Stimulated activated CD4-positive, alpha-beta T cell treated with anti-CD3 and anti-CD28 coated beads, Interleukin-15, amount 100 ng/mL, for 1 hour (primary cell): ENCODE data around the gene ZSWIM4.

Experiments
- DNase-seq, 2 donors: peaks; one replicate each; pipeline ENCODE4 v3.0.0-alpha.2; 2020; ENCODE audit warnings: low read depth in 1 of 2, low spot score in 1 of 2

The ZSWIM4 gene

DNA sequence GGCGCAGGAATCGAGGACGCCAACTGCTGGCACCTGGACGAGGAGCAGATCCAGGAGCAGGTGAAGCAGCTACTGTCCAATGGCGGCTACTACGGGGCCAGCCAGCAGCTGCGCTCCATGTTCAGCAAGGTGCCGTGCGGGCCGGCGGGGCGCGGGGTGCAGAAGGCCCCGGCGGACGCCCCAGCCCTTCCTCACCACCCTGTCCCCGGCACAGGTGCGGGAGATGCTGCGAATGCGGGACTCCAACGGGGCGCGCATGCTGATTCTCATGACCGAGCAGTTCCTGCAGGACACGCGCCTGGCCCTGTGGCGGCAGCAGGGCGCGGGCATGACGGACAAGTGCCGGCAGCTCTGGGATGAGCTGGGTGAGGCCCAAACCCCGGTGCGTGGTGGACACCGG is 13.6 kb downstream of the ZSWIM4 start:
- DNase-seq: no peak

DNA sequence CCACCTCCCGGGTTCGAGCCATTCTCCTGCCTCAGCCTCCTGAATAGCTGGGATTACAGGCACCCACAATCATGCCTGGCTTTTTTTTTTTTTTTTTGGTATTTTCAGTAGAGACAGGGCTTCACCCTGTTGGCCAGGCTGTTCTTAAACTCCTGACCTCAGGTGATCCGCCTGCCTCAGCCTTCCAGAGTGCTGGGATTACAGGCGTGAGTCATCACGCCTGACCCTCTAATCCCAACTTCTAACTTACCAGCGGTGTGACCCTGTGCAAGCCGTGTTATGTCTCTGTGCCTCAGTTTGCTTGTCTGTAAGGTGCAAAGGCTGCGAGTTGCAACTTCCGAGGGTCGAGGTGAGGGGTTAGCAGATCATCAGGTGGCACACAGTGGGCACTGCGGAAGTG is 17.3 kb downstream of the ZSWIM4 start:
- no peak for DNase-seq

DNA sequence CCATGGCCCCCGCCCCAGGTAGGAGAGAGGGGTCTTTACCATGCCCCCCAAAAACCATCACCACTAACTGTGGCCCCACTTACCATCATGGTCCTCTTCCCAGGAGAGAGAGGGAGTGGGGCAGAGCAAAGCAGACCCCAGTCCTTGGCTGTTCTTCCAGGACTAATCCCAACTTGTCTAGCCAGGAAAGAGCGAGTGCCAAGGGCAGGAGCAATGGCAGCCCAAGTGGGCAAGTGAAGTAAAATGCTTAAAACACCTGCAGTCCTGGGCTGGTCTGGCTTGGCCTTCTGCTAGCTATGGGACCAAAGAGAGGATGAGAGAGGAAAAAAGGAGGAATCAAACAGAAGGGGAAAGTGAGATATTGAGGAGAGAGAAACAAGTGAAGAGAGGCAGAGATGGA is 17.9 kb downstream of the ZSWIM4 start:
- no peak for DNase-seq

DNA sequence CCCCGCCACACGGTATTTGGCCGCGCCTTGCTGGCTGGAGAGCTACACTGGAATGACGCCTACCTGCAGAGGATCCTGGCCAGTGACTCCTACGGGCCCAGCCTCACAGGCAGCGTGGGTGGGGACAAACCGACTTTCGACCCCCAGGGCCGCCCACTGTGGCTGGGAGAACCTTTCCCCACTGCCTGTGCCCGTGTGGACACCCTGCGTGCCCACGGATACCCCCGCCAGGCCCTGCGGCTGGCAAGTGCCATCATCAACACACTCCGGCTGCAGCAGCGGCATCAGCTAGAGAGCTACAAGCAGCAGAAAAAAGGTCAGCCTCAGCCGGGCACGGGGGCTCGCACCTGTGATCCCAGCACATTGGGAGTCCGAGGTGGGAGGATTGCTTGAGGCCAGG is 19.3 kb downstream of the ZSWIM4 start:
- no peak for DNase-seq

DNA sequence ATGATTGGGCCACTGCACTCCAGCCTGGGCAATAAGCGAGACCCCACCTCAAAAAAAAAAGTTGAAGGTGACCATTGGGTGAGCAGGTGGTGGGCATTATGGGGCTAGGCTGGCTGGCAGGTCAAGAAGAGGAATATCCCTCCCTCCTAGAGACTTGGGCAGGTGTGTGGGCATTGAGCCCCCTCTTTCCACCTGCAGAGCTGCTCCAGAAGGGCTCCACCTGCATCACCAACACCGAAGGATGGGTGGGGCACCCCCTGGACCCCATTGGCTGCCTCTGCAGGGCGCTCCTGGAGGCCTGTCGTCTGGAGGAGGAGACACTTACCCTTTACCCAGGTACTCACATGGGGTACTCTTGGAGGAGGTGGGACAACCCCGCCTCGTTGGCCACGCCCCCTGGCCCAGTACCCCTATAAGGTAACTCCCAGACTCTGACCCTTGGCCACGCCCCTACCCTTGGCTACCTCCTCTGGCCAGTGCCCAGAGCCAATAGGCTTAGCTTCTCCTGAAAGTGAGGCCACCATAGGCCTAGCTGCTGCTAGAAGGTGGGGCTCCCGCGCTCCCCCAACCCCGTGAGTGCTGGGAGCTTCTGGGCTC is 21.9 kb downstream of the ZSWIM4 start:
- DNase-seq: no peak

DNA sequence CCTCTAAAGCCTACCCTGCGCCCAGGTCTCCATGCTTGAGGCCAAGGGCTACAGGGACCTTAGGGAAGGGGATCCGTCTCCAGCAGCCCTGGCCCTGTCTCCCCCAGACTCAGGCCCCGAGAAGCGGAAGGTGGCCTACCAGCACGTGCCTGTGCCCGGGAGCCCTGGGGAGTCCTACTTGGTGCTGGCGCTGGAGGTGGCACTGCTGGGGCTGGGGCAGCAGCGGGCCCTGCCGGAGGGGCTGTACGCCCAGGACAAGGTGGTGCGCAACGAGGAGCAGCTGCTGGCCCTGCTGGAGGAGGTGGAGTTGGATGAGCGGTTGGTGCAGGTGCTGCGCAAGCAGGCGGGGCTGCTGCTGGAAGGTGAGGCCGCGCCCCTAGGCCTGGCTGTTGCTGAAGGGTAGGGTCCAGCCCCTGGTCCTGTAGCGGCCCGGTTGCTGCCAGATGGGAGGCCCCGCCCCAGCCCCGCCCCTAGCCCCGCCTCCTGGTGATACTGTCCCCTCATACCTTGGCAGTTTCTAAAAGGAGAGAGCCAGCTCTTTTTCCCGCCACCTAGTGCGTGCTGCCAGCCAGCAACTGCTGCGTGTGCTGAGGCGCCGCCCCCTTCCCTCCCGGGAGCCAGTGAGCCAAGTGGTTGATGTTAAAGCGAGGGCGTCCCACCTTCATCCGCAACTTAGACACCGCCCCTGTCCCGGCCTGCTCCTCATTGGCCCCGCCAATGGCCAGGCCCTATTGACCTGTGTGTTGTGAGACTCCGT is 22.6 kb downstream of the ZSWIM4 start:
- DNase-seq: no peak

DNA sequence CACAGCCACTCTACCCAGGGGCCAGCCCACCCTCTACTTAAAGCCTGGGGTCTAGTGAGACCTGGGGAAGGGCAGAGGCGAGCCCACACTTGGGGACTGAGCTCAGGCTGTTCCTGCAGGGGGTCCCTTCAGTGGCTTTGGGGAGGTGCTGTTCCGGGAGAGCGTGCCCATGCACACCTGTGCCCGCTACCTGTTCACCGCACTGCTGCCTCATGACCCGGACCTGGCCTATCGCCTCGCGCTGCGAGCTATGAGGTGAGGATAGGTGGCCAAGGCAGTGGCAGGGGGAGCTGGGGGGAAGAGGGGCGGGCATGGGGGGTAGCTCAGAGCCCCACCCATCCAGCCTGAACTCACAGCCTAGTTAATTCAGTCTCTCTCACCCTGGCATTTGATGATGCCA is 24.0 kb downstream of the ZSWIM4 start:
- no peak for DNase-seq

DNA sequence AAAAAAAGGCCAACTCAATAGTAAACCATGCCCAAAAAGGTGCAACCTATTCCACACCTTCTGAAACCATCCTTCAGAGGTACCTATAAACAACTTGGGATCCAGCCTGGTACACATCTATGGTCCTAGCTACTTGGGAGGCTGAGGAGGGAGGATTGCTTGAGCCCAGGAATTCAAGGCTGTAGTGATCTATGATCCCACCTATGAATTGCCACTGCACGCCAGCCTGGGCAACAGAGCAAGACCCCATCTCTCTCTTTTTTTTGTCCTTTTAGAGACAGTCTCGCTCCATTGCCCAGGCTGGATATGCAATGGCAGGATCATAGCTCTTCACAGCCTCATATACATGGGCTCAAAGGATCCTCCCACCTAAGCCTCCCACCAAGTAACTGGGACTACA is 26.0 kb downstream of the ZSWIM4 start:
- no peak for DNase-seq

DNA sequence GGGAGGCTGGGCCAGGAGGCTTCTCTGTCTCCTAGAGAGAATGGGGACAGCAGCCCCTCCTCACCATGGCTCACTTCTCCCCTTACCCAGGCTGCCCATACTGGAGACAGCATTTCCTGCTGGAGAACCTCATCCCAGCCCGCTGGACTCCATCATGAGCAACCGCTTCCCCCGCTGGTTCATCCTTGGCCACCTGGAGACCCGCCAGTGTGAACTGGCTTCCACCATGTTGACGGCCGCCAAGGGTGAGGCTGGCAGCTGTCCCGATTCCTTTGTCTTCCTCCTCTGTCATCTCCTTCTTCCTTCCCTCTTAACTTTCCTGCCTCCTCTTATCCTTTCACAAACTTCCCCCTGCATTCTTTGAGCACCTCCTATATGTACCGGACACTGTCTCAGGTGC is 28.0 kb downstream of the ZSWIM4 start:
- DNase-seq: no peak

DNA sequence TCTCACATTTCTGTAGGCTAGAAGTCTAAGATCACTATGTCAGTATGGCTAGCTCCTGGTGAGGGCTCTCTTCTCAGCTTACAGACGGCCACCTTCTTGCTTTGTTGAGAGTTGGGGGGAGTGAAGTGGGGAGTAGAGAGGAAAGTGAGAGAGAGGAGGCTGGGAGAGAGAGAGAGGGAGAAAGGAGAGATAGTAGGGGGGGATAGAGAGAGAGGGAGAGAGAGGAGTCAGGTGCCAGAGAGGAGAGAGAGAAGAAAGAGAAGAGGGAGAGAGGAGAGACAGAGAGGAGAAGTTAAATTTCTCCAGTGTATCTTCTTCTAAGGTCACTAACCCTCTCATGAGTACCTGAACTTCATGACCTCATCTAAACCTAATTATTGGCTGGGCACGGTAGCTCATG is 28.7 kb downstream of the ZSWIM4 start:
- DNase-seq: no peak

DNA sequence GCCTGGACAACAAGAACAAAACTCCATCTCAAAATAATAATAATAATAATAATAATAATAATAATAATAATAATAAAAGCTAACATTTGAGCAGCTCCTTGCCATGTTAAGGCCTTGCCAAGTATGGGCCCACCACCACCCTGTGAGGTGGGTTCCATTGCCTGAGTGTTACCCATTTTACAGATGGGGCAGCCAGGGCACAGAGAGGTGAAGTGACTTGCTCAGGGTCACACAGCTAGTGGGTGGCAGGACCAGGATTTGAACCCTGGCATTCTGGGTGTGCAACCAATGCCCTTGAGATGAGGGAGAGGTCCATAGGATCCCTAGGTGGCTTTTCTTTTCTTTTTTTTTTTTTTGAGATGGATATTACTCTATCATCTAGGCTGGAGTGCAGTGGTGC is 29.5 kb downstream of the ZSWIM4 start:
- DNase-seq: no peak

DNA sequence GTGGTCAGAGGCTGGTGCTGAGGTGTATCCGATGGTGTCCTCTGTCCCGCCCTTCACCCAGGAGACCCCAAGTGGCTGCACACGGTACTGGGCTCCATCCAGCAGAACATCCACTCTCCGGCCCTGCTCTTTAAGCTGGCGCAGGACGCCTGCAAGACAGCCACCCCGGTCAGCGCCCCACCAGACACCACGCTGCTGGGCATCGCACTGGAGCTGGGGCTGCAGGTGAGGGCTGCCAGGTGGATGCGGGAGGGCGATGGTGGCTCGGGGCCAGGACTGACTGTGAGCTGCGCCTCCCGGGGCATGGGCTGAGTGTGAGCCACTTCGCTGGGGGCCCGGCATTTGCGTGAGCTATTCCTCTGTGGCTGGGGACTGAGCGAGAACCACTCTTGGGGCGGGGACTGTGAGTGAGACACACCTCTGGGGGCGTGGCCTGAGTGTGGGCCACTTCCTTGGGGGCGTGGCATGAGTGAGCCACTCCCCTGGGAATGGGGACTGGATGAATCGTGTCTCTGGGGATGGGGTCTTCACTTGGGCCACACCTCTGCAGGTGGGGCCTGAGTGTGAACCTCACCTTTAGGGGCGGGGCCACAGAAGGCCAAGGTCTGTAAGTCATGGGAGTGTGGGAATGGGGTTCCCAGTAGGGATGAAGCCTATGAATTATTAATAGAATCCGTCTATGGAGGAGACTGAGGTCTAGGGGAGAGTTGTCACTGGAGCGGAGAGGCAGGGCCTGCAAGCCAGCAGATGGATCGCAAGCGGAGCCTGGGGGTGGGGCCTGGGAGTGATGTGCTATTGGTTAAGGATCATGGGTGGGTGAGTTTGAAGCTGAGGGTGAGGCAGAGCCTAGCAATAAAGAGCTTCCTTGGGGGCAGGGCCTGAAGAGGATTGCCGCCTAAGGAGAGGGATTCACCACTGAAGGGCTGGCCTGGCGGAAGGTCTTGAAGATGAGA is 30.5 kb downstream of the ZSWIM4 start:
- DNase-seq: no peak

DNA sequence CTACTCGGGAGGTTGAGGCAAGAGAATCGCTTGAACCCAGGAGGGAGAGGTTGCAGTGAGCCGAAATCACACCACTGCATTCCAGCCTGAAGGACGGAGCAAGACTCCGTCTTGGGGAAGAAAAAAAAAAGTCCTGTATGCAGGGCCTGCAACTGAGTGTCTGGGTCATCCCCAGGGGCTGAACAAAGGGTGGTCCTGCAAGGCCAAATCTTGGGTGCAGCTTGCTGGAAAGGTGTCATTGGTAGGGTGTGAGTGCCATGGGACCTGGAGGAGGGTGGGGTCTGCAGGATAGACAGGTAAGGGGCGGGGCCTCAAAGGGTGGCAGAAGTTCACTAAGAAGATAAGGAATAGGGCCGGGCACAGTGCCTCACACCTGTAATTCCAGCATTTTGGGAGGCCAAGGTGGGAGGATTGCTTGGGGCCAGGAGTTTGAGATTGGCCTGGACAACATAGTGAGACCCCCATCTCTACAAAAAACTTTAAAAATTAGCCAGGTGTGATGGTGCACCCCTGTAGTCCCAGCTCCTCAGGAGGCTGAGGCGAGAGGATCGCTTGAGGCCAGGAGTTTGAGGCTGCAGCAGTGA is 31.5 kb downstream of the ZSWIM4 start:
- no peak for DNase-seq

DNA sequence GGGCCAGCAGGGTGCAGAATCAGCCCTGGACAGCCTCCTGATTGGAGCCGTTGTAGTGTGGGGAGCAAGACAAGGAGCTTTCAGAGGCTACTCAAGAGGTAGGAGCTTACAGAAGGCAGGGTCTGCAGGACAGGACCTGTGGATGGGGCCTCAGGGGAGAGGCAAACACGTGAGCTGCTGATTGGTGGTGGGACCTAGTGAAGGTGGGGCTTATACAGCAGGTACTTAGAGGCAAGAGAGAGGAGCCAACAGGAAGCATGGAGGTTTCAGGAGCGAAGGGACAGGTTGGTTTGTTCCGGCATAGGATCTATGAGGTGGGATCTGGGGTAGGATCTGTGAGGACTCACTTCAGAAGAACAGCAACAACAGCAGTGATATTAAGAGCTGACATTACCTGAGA is 32.4 kb downstream of the ZSWIM4 start:
- DNase-seq: no peak

DNA sequence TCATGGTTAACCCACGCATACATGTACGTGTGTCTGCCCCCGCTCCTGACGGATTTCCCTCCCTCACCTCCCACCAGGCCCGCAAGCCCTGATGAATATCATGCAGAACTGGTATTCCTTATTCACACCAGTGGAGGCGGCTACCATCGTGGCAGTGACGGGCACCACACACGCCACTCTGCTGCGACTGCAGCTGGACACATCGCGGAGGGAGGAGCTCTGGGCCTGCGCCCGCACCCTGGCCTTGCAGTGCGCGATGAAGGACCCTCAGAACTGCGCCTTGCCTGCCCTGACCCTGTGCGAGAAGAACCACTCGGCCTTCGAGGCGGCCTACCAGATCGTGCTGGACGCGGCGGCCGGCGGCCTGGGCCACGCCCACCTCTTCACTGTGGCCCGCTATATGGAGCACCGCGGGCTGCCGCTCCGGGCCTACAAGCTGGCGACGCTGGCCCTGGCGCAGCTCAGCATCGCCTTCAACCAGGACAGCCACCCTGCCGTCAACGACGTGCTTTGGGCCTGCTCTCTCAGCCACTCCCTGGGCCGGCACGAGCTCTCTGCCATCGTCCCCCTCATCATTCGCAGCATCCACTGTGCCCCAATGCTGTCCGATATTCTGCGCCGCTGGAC is 35.0 kb downstream of the ZSWIM4 start:
- no peak for DNase-seq

DNA sequence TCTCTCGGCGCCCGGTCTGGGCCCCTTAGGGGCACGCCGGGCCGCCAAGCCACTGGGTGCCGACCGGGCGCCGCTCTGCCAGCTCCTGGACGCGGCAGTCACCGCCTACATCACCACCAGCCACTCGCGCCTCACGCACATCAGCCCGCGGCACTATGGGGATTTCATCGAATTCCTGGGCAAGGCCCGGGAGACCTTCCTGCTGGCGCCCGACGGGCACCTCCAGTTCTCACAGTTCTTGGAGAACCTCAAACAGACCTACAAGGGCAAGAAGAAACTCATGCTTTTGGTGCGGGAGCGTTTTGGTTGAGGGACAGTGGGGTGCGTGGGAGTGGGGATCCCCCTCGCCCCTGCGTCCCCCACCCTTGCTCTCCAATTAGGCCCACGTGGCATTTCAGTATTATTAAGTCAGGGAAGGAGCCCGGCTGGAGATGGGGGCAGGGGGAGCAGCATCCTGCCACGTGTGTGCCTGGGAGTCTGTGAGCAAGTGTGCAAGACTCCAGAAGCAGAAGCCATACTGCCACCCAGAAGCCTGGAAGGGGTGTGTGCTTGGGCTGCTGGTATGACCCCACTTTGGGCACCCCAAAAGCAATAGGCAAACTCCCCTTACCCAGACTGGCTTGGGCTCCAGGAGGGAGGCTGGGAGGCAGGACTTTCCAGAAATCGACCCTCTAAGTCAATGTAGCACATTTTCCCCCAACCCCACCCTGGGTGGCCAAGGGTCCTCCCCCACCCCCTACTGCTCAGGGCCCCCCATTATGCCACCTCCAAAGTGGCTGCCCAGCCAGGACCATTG is 35.7 kb downstream of the ZSWIM4 start:
- DNase-seq: no peak

DNA sequence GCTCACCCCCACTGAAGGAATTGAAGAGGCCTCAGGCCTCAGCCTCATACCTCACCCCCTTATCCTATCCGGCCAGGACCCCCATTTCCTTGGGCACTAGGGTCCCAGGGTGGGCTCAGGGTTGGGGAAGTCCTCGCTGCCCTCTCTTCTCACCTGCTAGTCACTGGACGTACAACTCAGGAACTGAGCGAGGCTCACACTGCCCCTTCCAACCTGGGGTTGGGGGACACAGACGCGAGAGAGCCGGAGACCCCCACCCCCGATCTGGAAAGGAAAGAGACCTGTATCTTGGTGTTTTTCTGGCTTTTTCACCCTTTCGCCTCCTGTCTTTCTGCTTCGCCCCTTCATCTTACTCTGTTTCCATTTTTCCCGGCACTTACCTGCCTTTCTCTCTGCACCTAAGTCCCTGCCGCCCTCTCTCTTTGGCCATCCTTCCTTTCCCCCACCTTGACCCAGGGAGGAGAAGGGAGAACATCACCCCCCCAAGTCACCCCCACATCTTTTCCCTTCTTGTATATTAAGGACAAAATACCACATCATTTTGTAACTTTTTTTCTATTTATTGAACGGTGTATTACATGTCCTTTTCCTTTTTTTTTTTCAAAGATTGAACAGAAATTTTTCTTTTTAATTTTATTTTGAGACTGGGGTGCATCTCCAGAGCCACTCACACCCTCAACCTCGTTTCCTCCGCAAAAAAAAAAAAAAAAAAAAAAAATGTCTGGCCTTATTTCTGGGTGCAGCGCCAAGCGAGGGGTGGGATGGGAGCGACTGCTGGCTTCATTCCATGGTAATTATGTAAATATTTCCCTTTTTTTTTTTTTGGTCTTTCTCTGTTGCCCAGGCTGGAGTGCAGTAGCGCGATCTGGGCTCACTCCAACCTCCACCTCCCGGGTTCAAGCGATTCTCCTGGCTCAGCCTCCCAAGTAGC is 36.6 kb downstream of the ZSWIM4 start:
- DNase-seq: no peak

DNA sequence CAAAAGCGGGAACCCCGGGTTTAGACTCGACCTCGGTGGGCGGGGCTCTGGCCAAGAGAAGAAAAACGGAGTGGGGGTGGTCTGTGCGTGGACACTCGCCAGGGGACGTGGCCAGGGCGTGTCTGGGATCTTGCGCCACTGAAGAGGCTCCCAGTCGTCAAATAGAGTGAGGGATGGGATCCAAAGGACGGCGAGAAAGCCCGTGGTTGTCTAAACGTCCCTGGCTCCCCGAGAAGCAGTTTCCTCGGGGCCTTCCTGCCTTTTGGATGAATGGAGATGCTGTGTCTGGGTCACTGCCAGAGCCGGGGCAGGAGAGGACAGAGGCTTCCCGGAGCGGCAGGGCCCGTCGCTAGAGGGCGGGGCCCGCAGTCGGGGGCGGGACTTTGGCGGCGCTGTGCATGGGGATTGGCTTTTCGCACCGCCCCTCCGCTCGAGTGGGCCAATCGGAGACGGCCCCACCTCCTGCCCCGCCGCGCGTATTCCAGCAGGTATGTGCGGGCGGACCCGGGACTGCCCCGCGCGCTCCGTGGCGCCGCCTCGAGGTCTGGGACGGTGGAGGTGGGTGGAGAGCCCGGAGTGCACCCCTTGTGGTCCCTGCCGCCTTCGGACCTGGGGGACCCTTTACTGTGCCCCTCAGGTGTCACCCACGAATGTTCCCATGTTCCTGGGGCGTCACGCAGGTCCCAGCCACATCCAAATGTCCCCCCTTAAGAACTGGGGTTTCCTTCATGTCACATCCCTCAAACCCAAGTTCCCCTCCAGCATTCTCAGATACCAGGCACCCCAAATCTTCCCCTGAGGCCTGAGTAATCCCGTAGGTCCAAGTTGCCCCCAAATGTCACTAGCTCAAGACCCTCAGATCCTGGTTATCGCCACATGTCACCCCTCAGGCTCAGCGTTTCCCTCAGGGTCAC is 38.3 kb downstream of the ZSWIM4 start:
- peak; percentile 87 to 92 for DNase-seq
